ENCODE results near the gene BBX.
"Not testable (repeated sequence)": the region's sequence is repeated elsewhere in the genome, so short reads cannot be mapped to it uniquely, and the experiment has no call there.

The BBX gene

DNA sequence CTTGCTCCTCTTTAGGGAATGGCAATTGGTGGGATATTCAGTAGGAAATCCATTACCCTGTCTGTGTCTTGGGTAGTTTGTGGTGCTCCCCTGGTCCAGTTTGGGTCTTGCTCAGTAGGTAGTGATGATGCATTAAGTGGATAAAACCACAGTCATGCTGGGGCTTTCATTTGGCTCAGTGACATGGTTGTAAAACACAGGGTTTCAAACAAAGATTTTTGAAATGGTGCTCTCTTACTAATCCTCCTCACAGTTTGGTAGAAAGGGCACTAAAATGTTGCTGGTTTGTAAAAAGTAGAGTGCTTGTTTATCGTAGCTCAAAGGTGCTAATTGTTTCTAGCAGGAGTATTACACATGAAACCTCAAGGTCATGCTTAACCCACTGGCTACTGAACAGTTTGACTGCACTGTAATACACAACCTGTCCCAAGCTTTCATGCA lies 22.9 kb downstream of the BBX start:
- no peak for DNase-seq

DNA sequence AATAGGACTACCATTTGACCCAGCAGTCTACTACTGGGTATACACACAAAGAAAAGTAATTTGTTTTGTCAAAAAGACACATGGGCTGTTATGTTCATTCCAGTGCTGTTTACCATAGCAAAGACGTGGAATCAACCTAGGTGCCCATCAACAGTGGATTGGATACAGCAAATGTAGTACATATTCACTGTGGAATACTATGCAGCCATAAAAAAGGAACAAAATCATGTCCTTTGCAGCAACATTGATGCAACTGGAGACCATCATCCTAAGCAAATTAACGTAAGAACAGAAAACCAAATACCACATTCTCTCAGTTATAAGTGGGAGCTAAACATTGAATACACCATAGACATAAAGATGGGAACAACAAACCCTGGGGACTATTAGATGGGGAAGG lies 25.8 kb downstream of the BBX start:
- no peak for DNase-seq

DNA sequence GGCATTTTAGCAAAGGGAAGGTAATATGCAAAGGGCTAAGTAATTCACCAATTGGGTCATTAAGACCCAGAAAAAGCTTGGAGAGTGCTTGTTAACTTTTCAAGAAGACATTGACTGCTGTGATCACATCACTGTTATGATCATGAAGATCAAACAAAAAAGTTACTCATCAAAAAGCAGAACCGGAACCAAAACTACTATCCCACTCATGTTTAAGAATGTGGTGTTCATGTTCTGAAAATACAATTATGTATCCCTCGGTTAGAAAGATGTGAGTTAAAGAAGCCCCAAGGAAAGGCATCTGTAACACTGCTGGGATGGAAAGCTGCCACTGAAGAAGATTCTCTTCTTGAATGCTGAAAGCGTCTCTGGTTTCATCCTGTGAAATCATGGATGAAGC lies 32.6 kb downstream of the BBX start:
- DNase-seq = no peak

GRCh38 chr3:107557743-107558142 lies 35.0 kb downstream of the BBX start:
- DNase-seq = no peak

GRCh38 chr3:107560166-107560565 lies 37.4 kb downstream of the BBX start:
- DNase-seq = no peak

- no peak for DNase-seq
Measured at GRCh38 chr3:107561980-107562379, 39.2 kb downstream of the BBX start.

DNA sequence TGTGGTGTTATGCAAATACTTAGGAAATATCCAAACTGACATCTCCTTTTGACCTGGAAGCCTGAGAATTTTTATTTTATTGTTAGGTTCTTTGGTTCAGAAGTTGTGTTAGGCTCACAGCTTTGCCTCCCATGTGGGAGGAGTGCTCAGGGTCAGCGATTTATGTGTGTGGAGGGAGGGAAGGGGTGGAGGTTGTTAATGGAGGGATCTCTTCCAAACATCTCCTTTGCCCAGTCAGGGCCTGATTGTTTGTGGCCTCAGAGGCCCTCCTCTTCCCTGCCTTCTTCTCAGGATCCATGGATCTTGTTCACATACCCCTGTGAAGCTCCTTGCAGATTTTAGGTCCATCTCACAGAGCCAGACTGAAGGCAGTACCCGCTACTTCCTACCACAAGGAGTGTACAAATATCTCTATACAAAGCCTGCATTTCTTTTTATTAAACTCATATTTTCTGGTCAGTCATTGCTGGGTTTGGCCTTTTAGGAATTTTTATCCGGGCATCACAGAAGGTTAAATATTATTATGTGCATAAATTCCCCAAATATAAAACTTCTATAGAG lies 40.3 kb downstream of the BBX start:
- no peak for DNase-seq

GRCh38 chr3:107565244-107565643 lies 42.5 kb downstream of the BBX start:
- DNase-seq = not testable (repeated sequence)

DNA sequence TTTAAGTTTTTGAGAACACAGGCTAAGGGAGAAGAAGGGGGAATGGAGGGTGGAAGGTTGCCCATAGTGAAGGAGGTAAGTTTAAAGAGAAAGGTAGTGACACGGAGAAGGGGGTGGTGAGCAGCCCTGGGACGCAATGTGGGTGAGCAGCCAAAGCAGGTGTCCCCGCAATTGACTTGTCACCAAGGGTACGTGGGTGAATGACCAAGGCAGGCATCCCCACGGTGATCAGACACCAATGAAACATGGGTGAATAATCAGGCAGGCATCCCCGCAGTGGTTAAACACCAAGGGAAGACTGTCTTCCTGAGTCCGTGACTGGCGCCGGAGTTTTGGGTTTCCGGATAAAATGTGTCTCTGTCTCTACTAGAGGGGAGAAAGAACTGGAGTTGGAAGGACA lies 48.3 kb downstream of the BBX start:
- DNase-seq = not testable (repeated sequence)

GRCh38 chr3:107571492-107571891 lies 48.7 kb downstream of the BBX start:
- not testable (repeated sequence) for DNase-seq

- DNase-seq = no peak
Measured at GRCh38 chr3:107574650-107575049, 51.9 kb downstream of the BBX start.

- no peak for DNase-seq
Measured at GRCh38 chr3:107578091-107578490, 55.3 kb downstream of the BBX start.

GRCh38 chr3:107578523-107578922 lies 55.8 kb downstream of the BBX start:
- no peak for DNase-seq

- DNase-seq = no peak
Measured at GRCh38 chr3:107579371-107579770, 56.6 kb downstream of the BBX start.

GRCh38 chr3:107581230-107581629 lies 58.5 kb downstream of the BBX start:
- DNase-seq = no peak

DNA sequence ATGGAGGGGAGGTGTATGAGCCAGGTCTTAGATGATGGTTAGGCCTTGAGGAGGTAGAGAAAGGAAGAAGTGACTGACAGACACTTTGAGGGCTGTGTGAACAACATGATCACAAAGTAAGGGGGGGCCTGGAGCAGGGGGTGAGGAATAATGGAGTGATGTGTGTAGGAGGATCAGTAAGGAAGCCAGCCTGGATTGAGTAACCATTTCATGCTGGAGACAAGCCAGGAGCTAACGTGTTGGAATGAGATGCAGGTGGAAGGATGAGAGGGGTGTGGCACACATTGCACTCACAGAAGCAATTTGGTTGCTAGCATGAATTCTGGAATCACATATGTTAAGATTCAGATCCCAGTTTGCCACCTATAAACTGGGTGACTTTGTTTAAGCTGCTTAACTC lies 65.5 kb downstream of the BBX start:
- DNase-seq = no peak

- DNase-seq = no peak
Measured at GRCh38 chr3:107589454-107589853, 66.7 kb downstream of the BBX start.

DNA sequence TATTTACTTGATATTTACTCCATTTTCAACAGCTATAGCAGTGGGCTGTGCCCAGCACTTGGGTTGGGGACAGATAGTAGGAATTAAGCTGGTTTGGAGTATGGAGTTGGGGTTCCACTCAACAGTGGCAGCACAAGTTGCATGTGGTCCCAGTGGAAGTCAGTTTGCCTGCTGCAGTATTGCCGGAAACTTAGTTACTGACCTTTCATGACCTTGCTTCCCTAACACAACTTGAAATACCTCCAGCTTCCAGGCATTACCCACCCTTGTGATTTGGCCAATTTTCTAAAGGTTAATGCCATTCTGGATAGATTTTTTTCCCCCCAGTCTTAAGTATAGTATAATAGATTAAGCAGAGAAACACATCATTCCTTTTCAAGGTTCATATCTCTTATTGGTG lies 68.0 kb downstream of the BBX start:
- DNase-seq = no peak

- no peak for DNase-seq
Measured at GRCh38 chr3:107592073-107592472, 69.3 kb downstream of the BBX start.

GRCh38 chr3:107594870-107595269 lies 72.1 kb downstream of the BBX start:
- no peak for DNase-seq

- no peak for DNase-seq
Measured at GRCh38 chr3:107596639-107597038, 73.9 kb downstream of the BBX start.

DNA sequence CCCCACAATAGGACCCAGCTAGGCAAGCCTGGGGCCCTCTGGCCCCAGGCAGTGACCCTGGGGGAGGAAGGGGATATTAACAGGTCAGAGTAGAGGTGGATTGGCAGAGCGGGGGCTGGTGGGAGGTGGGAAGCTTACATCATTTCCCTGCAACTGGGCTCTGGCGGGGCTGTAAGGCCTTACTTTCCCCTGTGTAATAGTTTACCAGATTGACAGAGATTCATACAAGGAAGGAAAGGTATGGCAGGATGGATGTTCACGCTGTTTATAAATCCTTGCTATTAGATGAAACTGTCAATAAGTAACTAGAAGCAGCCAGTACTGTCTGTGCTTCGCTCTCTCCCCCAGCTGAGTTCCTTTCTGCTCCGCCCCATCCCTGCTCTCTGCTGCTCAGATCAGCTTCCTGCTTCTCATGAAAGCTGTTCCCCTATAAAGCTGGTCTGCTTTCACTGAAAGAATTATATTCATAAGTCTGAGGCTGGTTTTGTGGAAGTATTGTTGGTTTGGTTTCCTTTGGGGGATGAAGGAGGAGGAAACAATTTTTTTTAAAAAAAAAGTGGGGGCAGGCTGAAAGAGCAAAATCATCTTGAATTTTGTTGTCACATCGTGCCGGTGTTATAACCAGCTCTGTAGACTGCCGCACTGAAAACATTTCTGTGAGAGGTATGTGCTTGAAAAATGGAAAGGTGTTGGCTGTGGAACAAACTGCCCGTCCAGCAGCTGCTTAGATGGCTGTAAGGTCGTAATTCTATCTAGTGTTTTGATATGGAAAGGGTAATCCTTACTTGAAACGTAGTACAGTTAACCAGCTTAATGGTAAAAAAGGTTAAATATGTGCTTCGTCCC lies 76.4 kb downstream of the BBX start:
- peak; percentile 58 for DNase-seq

GRCh38 chr3:107599772-107600145 lies 77.0 kb downstream of the BBX start:
- DNase-seq = no peak

DNA sequence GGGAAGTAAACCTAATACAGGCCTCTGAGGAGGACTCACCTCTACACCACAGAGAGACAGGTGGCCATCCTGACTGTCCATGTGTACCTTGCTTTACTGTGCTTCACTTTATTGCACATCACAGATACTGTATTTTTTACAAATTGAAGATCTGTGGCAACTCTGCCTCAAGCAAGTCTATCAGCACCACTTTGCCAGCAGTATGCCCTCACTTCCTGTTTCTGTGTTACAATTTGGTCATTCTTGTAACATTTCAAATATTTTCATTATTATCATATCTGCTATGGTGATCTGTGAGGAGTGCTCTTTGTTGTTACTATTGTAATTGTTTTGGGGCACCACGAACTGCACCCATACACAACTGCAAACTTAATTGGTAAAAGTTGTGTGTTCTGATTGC lies 78.0 kb downstream of the BBX start:
- DNase-seq = no peak
